ENCODE data around the gene CSNK1G3. TPM values are rescaled to one million over a fixed set of nuclear protein-coding genes. Genes with fewer than 3 reads are reported as not detected.

The CSNK1G3 gene
- total RNA-seq, 4 donors from 2014 or later: 14.6 to 23.2 (median 21.5) TPM

DNA sequence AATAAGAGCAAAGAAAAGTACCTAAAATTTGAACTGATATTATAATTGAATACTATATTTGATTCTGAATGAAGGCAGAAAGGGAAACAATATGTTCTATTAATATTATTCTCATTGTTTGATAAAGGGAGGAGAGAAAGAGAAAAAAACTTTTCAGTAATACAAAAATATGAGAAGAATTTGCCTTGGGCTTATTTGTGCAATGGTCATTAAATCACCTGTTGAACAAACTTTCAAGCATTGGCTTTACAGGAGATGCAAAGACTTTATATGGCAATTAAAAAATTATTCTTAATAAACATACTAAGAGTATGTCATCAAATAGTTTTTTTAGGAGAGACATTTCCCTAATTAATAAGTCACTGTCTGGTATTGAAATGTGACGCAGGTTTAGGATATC, 85.0 kb downstream of the CSNK1G3 start:
- no peaks in the 10 kb centered on the region for H3K4me1 ChIP-seq
- no peak for TF ChIP-seq POLR2A (IDR thresholded peaks at IDR 0.05)
- TF ChIP-seq, protein P1, sequence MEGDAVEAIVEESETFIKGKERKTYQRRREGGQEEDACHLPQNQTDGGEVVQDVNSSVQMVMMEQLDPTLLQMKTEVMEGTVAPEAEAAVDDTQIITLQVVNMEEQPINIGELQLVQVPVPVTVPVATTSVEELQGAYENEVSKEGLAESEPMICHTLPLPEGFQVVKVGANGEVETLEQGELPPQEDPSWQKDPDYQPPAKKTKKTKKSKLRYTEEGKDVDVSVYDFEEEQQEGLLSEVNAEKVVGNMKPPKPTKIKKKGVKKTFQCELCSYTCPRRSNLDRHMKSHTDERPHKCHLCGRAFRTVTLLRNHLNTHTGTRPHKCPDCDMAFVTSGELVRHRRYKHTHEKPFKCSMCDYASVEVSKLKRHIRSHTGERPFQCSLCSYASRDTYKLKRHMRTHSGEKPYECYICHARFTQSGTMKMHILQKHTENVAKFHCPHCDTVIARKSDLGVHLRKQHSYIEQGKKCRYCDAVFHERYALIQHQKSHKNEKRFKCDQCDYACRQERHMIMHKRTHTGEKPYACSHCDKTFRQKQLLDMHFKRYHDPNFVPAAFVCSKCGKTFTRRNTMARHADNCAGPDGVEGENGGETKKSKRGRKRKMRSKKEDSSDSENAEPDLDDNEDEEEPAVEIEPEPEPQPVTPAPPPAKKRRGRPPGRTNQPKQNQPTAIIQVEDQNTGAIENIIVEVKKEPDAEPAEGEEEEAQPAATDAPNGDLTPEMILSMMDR (IDR thresholded peaks at IDR 0.05 in 4 of 5, conservative IDR thresholded peaks at IDR 0.05 in 1 of 5): no peak
- in situ Hi-C loops (cut with MboI; ENCODE audit: low sequenced_read_pairs in 4 of 4) (loop anchor here in 1 of 4 donors (10.0 kb wide), 1 partner anchor 182 kb away; no protein-coding TSS in a partner anchor), intact Hi-C loops (cut with DNase I; ENCODE audit: low total_unique reads) (no loop called here)
- H3K27me3 ChIP-seq: no peaks in the 10 kb centered on the region
- no peak overlapping the region for H3K4me3 ChIP-seq
- DNase-seq (no peak), ATAC-seq (no peak)
- H3K27ac ChIP-seq: no peak overlapping the region
- H3K36me3 ChIP-seq: peaks cover 0 to 3% of the 10 kb centered on the region in 2 donors
- H3K9me3 ChIP-seq: no peaks in the 10 kb centered on the region

DNA sequence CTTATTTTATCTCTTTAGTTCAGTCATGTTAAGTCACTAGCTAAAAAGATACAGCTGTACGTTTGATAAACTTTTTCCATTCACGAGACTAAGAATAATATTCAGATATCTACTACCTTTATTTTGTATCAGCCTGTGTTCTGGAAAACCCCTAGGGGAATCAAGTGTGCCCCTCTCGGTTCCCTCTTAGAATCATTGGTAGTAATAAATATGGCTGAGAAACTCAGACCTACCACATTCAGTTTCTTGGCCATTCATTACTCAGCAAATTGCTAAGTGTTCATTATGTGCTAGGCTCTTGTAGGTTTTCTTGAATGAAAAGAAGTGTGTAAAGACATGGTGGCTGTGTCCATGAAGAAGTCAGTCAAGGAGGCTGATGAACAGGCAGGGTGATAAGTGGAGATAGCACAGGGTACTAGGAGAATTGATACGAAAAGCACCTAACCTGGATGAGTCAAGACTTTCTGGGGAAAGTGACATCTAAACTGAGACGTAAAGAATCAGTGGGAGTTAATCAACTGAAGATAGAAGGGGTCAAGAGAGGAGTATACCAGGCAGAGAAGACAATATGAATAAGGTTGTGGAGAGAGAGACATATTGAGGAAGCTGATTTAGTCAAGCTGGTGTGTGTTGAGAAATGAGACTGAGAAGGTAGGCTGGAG, 86.2 kb downstream of the CSNK1G3 start:
- in situ Hi-C loops (cut with MboI; ENCODE audit: low sequenced_read_pairs in 4 of 4) (loop anchor here in 1 of 4 donors (10.0 kb wide), 1 partner anchor 183 kb away; no protein-coding TSS in a partner anchor), intact Hi-C loops (cut with DNase I; ENCODE audit: low total_unique reads) (no loop called here)
- Histone ChIP-seq H3K4me1 (no peaks in the 10 kb centered on the region), H3K36me3 (no peaks in the 10 kb centered on the region), H3K27ac (no peak overlapping the region), H3K9me3 (no peaks in the 10 kb centered on the region), H3K27me3 (no peaks in the 10 kb centered on the region), H3K4me3 (no peak overlapping the region)
- no peak for DNase-seq
- ATAC-seq: no peak
- TF ChIP-seq POLR2A (IDR thresholded peaks at IDR 0.05): no peak
- TF ChIP-seq, protein P1 (IDR thresholded peaks at IDR 0.05 in 4 of 5, conservative IDR thresholded peaks at IDR 0.05 in 1 of 5): no peak

DNA sequence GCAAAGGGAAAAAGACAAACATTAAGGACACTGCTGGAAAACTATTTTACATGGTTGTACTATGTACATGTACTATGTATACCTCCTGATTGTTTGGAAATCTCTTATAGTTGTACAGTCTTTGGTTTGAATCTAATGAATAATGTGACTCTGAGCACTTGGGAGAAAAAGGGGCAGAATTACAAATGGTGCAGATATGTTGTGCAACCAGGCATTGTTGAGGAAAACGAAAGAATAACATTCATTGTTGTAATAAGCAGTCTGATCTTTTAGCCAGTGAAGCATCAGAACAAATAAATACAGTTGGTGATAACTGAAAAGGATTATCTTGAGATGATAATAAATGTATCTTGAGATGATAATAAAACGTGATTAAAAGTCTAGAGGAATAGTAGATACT, 87.2 kb downstream of the CSNK1G3 start:
- no peaks in the 10 kb centered on the region for H3K36me3 ChIP-seq
- DNase-seq (no peak), ATAC-seq (no peak)
- H3K27ac ChIP-seq: no peak overlapping the region
- no peaks in the 10 kb centered on the region for H3K9me3 ChIP-seq
- in situ Hi-C loops (cut with MboI; ENCODE audit: low sequenced_read_pairs in 4 of 4): loop anchor here in 1 of 4 donors (10.0 kb wide), 1 partner anchor 184 kb away; no protein-coding TSS in a partner anchor
- H3K4me1 ChIP-seq: no peaks in the 10 kb centered on the region
- intact Hi-C loops (cut with DNase I; ENCODE audit: low total_unique reads): no loop called here
- TF ChIP-seq POLR2A (IDR thresholded peaks at IDR 0.05): no peak
- TF ChIP-seq, protein P1 (IDR thresholded peaks at IDR 0.05 in 4 of 5, conservative IDR thresholded peaks at IDR 0.05 in 1 of 5): no peak
- no peaks in the 10 kb centered on the region for H3K27me3 ChIP-seq
- no peak overlapping the region for H3K4me3 ChIP-seq

GRCh38 chr5:123601610-123602009, 89.6 kb downstream of the CSNK1G3 start:
- TF ChIP-seq, protein P1 (IDR thresholded peaks at IDR 0.05 in 4 of 5, conservative IDR thresholded peaks at IDR 0.05 in 1 of 5): no peak
- no peak for TF ChIP-seq POLR2A (IDR thresholded peaks at IDR 0.05)
- intact Hi-C loops (cut with DNase I; ENCODE audit: low total_unique reads) (no loop called here), in situ Hi-C loops (cut with MboI; ENCODE audit: low sequenced_read_pairs in 4 of 4) (loop anchor here in 3 of 4 donors (25.0 kb wide), 3 partner anchors 189 to 1089 kb away; partner anchors contain the start of gene CEP120 (in 1 of the 3))
- no peaks in the 10 kb centered on the region for H3K36me3 ChIP-seq
- H3K4me3 ChIP-seq: no peak overlapping the region
- H3K27me3 ChIP-seq: no peaks in the 10 kb centered on the region
- H3K27ac ChIP-seq: no peak overlapping the region
- H3K9me3 ChIP-seq: no peaks in the 10 kb centered on the region
- no peaks in the 10 kb centered on the region for H3K4me1 ChIP-seq
- ATAC-seq (no peak), DNase-seq (no peak)

Data from gastrocnemius medialis (tissue), 4 donors.